IMR-90 (cell line): ENCODE data around the gene RNFT1.
"Not testable (repeated sequence)": the region's sequence is repeated elsewhere in the genome, so short reads cannot be mapped to it uniquely, and the experiment has no call there.

Experiments used
- MAFK ChIP-seq: IDR thresholded peaks from 2 replicates; pipeline ENCODE4 v1.6.1; 2012; ENCODE audit warnings: low read depth, low read length, improper control_type of control experiment
- POLR2A ChIP-seq: IDR thresholded peaks from 2 replicates; pipeline ENCODE4 v1.6.1; 2012; ENCODE audit warnings: mild to moderate bottlenecking, low read depth, low read length
- RAD21 ChIP-seq: IDR thresholded peaks from 2 replicates; pipeline ENCODE4 v1.6.1; 2012; ENCODE audit warnings: low read length, improper control_type of control experiment
- RCOR1 ChIP-seq: IDR thresholded peaks from 2 replicates; pipeline ENCODE4 v1.6.1; 2012; ENCODE audit warnings: mild to moderate bottlenecking, low read length, improper control_type of control experiment; ENCODE audit not compliant: insufficient replicate concordance
- SMC3 ChIP-seq: fragments of 150-350 bp; IDR thresholded peaks from 2 replicates; pipeline ENCODE4 v1.6.1; 2016; ENCODE audit warnings: low read depth, mild to moderate bottlenecking, antibody characterized with exemption, low read length, moderate library complexity
- TF ChIP-seq, protein P1 (sequence below): conservative IDR thresholded peaks from 2 replicates; pipeline ENCODE4 v1.5.1; 2012; ENCODE audit warnings: mild to moderate bottlenecking, low read depth, low read length, improper control_type of control experiment

GRCh38 chr17:59947310-59947709, 17.2 kb downstream of the RNFT1 start:
- TF ChIP-seq, protein P1, sequence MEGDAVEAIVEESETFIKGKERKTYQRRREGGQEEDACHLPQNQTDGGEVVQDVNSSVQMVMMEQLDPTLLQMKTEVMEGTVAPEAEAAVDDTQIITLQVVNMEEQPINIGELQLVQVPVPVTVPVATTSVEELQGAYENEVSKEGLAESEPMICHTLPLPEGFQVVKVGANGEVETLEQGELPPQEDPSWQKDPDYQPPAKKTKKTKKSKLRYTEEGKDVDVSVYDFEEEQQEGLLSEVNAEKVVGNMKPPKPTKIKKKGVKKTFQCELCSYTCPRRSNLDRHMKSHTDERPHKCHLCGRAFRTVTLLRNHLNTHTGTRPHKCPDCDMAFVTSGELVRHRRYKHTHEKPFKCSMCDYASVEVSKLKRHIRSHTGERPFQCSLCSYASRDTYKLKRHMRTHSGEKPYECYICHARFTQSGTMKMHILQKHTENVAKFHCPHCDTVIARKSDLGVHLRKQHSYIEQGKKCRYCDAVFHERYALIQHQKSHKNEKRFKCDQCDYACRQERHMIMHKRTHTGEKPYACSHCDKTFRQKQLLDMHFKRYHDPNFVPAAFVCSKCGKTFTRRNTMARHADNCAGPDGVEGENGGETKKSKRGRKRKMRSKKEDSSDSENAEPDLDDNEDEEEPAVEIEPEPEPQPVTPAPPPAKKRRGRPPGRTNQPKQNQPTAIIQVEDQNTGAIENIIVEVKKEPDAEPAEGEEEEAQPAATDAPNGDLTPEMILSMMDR = not testable (repeated sequence)
- not testable (repeated sequence) for TF ChIP-seq POLR2A, RCOR1, SMC3, MAFK, RAD21
